Measurements from ENCODE around the gene LCLAT1. TPM values are rescaled to one million over a fixed set of nuclear protein-coding genes. Genes with fewer than 3 reads are reported as not detected.

Gene LCLAT1
- total RNA-seq, result 10 to 100 TPM; 16.4 to 22.3 TPM
- 1 to 10 TPM; 2.3 to 2.5 TPM for polyA plus RNA-seq
- long read RNA-seq, donor 1, partial matches to known transcripts, result 4 of 15 reads
- long read RNA-seq, donor 1, other reads (novel, unspliced or antisense), result 11 of 15 reads
- long read RNA-seq, donor 2, full-length matches to known transcripts, result 2 of 7 reads
- long read RNA-seq, donor 2, partial matches to known transcripts, result 1 of 7 reads
- long read RNA-seq, donor 2, other reads (novel, unspliced or antisense), result 4 of 7 reads

DNA sequence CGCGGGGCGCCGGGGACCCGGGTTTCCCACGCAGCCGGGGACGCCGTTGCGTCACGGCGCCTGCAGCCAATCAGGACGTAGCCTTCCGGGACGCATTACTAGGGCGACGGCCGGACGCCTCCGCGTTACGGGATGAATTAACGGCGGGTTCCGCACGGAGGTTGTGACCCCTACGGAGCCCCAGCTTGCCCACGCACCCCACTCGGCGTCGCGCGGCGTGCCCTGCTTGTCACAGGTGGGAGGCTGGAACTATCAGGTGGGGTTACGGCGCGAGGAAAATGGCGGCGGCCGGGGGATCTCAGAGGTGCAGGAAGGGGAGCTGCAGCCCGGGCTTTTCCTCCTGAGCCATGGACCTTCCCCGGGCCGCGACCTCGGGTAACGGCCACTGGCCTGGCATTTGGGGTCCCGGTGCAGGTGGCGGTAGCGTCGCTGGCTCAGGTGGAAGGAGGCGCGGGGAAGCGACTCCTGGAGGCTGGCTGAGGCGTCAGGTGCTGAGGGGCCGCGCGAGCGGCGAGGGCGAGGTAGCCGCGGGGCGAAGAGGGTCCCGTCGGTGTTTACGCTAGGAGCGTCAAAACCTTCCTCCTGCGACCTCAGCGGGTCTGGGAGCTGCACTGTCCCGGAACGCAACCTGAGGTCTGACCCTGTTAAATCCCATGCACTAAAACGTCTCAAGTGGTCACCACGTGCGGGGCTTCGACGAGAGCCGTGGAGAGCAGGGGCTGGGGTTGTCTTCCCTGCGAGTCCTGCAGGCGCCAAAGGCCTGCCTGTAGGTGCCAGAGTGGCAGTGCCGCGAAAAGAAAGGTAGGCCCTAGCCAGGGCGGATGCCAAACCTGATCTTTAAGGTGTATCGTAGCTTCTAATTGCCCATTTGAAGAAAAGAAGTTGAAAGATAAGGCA, at the start of gene LCLAT1:
LCLAT1 (plus strand) TSS at position 98 of the 897 bp plus-strand sequence. CDS start 78,345 bp downstream, outside the sequence.
- intact Hi-C loops (cut with DNase I), result no loop called here
- no peaks in the 10 kb centered on the region for H3K4me1 ChIP-seq (ENCODE audit: control insufficient read depth in 1 of 2, insufficient read depth in 2 of 2, low read length in 2 of 2)
- H3K27ac ChIP-seq (ENCODE audit: low read depth in 1 of 2, low read length in 2 of 2), result peak within 1 kb of the TSS in 1 of 2 donors; percentile 15
- 4% methylated on average over 79 to 83 of the region's 83 CpGs for WGBS, 2 donors
- H3K9me3 ChIP-seq (ENCODE audit: control insufficient read depth, low read length), result no peaks in the 10 kb centered on the region
- peak; percentile 87 to 96 for DNase-seq
- H3K36me3 ChIP-seq (ENCODE audit: control insufficient read depth in 1 of 2, insufficient read depth in 2 of 2, low read length in 1 of 2), result no peaks in the 10 kb centered on the region
- ATAC-seq (ENCODE audit: low FRiP score), result peak; percentile 94
- peak within 1 kb of the TSS; percentile 57 to 67 for H3K4me3 ChIP-seq (ENCODE audit: low read length in 2 of 2)
- H3K27me3 ChIP-seq (ENCODE audit: control insufficient read depth in 1 of 2, insufficient read depth in 2 of 2, low read length in 1 of 2), result no peaks in the 10 kb centered on the region

GRCh38 chr2:30398084-30398873, 48.8 kb upstream of the LCLAT1 start:
- WGBS, 2 donors, result 24 to 32% methylated on average over 4 of the region's 4 CpGs
- intact Hi-C loops (cut with DNase I), result no loop called here
- ATAC-seq (ENCODE audit: low FRiP score) (no peak), DNase-seq (no peak)
- H3K27me3 ChIP-seq (ENCODE audit: control insufficient read depth in 1 of 2, insufficient read depth in 2 of 2, low read length in 1 of 2), result no peaks in the 10 kb centered on the region
- H3K4me1 ChIP-seq (ENCODE audit: control insufficient read depth in 1 of 2, insufficient read depth in 2 of 2, low read length in 2 of 2), result no peaks in the 10 kb centered on the region
- H3K27ac ChIP-seq (ENCODE audit: low read depth in 1 of 2, low read length in 2 of 2), result peak overlapping the region in 1 of 2 donors; percentile 2
- H3K36me3 ChIP-seq (ENCODE audit: control insufficient read depth in 1 of 2, insufficient read depth in 2 of 2, low read length in 1 of 2), result no peaks in the 10 kb centered on the region
- no peak overlapping the region for H3K4me3 ChIP-seq (ENCODE audit: low read length in 2 of 2)
- no peaks in the 10 kb centered on the region for H3K9me3 ChIP-seq (ENCODE audit: control insufficient read depth, low read length)

- H3K4me1 ChIP-seq (ENCODE audit: control insufficient read depth in 1 of 2, insufficient read depth in 2 of 2, low read length in 2 of 2), result no peaks in the 10 kb centered on the region
- DNase-seq, result no peak
- intact Hi-C loops (cut with DNase I), result no loop called here
- no peak for ATAC-seq (ENCODE audit: low FRiP score)
- no peaks in the 10 kb centered on the region for H3K36me3 ChIP-seq (ENCODE audit: control insufficient read depth in 1 of 2, insufficient read depth in 2 of 2, low read length in 1 of 2)
- WGBS, 2 donors, result 75 to 83% methylated on average over 11 of the region's 11 CpGs
- H3K9me3 ChIP-seq (ENCODE audit: control insufficient read depth, low read length), result no peaks in the 10 kb centered on the region
- H3K27ac ChIP-seq (ENCODE audit: low read depth in 1 of 2, low read length in 2 of 2), result no peak overlapping the region
- H3K27me3 ChIP-seq (ENCODE audit: control insufficient read depth in 1 of 2, insufficient read depth in 2 of 2, low read length in 1 of 2), result no peaks in the 10 kb centered on the region
- H3K4me3 ChIP-seq (ENCODE audit: low read length in 2 of 2), result no peak overlapping the region
These were observed 46.7 kb upstream of the LCLAT1 start for GRCh38 chr2:30400151-30400954.

DNA sequence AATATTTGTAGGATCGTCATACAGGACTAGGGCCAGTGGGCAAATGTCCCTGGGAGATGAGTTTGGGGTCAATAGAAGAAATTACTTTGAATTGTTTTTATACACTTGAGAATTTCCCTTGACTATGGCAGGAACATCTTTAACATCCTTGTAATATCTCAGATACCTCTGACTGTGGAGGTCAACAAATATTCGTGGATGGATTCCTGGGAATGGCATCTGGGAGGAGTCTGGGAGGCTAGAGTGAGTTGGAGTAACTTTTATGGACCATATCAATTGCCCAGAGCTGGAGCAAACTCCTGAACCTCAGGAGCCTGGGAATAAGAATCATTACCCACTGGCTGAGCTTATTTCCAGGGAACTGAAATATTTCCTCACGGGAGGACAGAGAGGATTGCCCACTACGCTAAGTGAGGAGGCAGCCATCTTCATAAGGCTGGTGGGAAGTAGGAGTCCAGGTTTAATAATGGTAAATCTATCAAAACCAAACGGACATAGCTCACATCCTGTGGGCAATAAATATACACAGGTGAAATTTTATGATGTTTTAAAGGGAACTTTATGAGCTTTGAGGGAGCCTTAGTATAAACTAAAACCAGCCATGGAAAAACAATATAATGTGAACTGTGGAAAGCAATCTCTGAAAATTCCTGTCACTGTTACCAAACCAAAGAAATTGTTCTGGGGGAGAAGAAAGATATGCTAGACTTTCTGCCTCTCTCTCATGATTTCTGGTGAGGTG, 44.4 kb upstream of the LCLAT1 start:
- H3K27ac ChIP-seq (ENCODE audit: low read depth in 1 of 2, low read length in 2 of 2), result no peak overlapping the region
- no peaks in the 10 kb centered on the region for H3K36me3 ChIP-seq (ENCODE audit: control insufficient read depth in 1 of 2, insufficient read depth in 2 of 2, low read length in 1 of 2)
- DNase-seq (no peak), ATAC-seq (ENCODE audit: low FRiP score) (no peak)
- H3K27me3 ChIP-seq (ENCODE audit: control insufficient read depth in 1 of 2, insufficient read depth in 2 of 2, low read length in 1 of 2), result no peaks in the 10 kb centered on the region
- WGBS, 2 donors, result 76 to 81% methylated on average over 5 of the region's 5 CpGs
- H3K9me3 ChIP-seq (ENCODE audit: control insufficient read depth, low read length), result no peaks in the 10 kb centered on the region
- intact Hi-C loops (cut with DNase I), result no loop called here
- no peaks in the 10 kb centered on the region for H3K4me1 ChIP-seq (ENCODE audit: control insufficient read depth in 1 of 2, insufficient read depth in 2 of 2, low read length in 2 of 2)
- H3K4me3 ChIP-seq (ENCODE audit: low read length in 2 of 2), result no peak overlapping the region

DNA sequence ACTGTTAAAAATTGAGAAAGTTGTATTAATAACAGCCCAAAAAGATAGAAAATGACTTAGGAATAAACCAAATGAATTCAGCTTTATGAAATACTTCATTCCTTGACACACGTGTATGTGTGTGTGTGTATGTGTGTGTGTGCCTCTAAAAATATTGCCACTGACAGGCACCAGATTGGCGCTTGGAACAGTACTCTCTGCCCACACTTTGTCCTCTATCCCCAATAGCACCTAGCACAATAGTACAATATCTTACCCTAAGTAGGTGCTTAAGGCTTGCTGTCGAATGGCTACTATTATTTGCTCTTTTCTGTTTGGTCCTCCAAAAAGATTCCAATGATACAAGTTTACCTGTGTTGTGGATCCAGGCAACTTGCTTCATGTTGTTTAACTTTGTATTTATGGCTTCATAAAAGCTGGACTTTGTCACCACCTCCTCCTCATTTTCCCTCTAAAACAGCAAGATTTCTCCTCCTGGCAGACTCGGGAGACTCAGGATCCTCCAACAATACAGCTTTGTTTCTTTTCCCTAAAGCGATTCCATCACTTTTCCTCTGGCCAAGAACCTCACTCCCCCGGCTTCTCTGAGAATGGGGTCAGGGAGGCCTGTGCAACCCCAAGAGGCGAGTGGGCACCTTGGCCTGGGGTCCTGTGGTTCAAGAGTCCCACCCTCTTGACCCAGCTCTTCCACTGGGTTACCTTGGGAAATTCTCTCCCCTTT, 43.3 kb upstream of the LCLAT1 start:
- 58 to 74% methylated on average over 7 of the region's 7 CpGs for WGBS, 2 donors
- Histone ChIP-seq H3K4me1 (ENCODE audit: control insufficient read depth in 1 of 2, insufficient read depth in 2 of 2, low read length in 2 of 2) (peaks cover 0 to 3% of the 10 kb centered on the region in 2 donors), H3K36me3 (ENCODE audit: control insufficient read depth in 1 of 2, insufficient read depth in 2 of 2, low read length in 1 of 2) (no peaks in the 10 kb centered on the region), H3K4me3 (ENCODE audit: low read length in 2 of 2) (no peak overlapping the region), H3K27me3 (ENCODE audit: control insufficient read depth in 1 of 2, insufficient read depth in 2 of 2, low read length in 1 of 2) (no peaks in the 10 kb centered on the region), H3K9me3 (ENCODE audit: control insufficient read depth, low read length) (no peaks in the 10 kb centered on the region), H3K27ac (ENCODE audit: low read depth in 1 of 2, low read length in 2 of 2) (no peak overlapping the region)
- ATAC-seq (ENCODE audit: low FRiP score) (no peak), DNase-seq (no peak)
- intact Hi-C loops (cut with DNase I), result no loop called here

- H3K27ac ChIP-seq (ENCODE audit: low read depth in 1 of 2, low read length in 2 of 2), result no peak overlapping the region
- H3K4me1 ChIP-seq (ENCODE audit: control insufficient read depth in 1 of 2, insufficient read depth in 2 of 2, low read length in 2 of 2), result peaks cover 0 to 8% of the 10 kb centered on the region in 2 donors
- intact Hi-C loops (cut with DNase I), result loop anchor here (5.0 kb wide), 1 partner anchor 32 kb away; no protein-coding TSS in a partner anchor
- DNase-seq, result no peak
- 63 to 69% methylated on average over 12 of the region's 12 CpGs for WGBS, 2 donors
- H3K27me3 ChIP-seq (ENCODE audit: control insufficient read depth in 1 of 2, insufficient read depth in 2 of 2, low read length in 1 of 2), result no peaks in the 10 kb centered on the region
- H3K9me3 ChIP-seq (ENCODE audit: control insufficient read depth, low read length), result no peaks in the 10 kb centered on the region
- no peak overlapping the region for H3K4me3 ChIP-seq (ENCODE audit: low read length in 2 of 2)
- ATAC-seq (ENCODE audit: low FRiP score), result no peak
- no peaks in the 10 kb centered on the region for H3K36me3 ChIP-seq (ENCODE audit: control insufficient read depth in 1 of 2, insufficient read depth in 2 of 2, low read length in 1 of 2)
These were observed 42.5 kb upstream of the LCLAT1 start for GRCh38 chr2:30404319-30405259.

DNA sequence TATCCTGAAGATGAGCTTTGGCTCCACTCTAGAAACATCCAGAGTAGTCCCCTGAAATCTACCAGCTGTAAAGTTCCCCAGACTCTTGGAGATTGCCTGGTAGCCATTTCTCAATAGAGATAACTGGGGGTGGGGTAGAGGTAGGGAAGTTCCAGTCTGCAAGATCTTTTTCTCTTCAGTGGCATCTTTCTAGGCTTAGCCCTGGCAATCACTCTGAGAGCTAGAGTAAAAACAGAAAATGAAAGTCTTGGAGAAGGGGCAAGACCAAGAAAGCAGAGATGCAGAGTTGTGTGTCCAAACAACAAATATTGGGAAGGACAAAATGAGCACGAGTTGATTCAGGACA, 41.8 kb upstream of the LCLAT1 start:
- ATAC-seq (ENCODE audit: low FRiP score) (no peak), DNase-seq (no peak)
- Histone ChIP-seq H3K4me1 (ENCODE audit: control insufficient read depth in 1 of 2, insufficient read depth in 2 of 2, low read length in 2 of 2) (peaks cover 0 to 13% of the 10 kb centered on the region in 2 donors), H3K27me3 (ENCODE audit: control insufficient read depth in 1 of 2, insufficient read depth in 2 of 2, low read length in 1 of 2) (no peaks in the 10 kb centered on the region), H3K9me3 (ENCODE audit: control insufficient read depth, low read length) (no peaks in the 10 kb centered on the region), H3K27ac (ENCODE audit: low read depth in 1 of 2, low read length in 2 of 2) (no peak overlapping the region), H3K36me3 (ENCODE audit: control insufficient read depth in 1 of 2, insufficient read depth in 2 of 2, low read length in 1 of 2) (no peaks in the 10 kb centered on the region), H3K4me3 (ENCODE audit: low read length in 2 of 2) (no peak overlapping the region)
- intact Hi-C loops (cut with DNase I), result loop anchor here (5.0 kb wide), 1 partner anchor 33 kb away; no protein-coding TSS in a partner anchor
- 87% methylated on average over 1 of the region's 1 CpG for WGBS, 2 donors

Data from aorta (tissue), 5 donors.